Astrocyte (in vitro differentiated cells and primary cell): Measurements from ENCODE around the gene TENT5C. TPM values are rescaled to one million over a fixed set of nuclear protein-coding genes. Genes with fewer than 3 reads are reported as not detected.

Experiments used
- DNase-seq: peaks from one replicate; pipeline ENCODE4 v3.0.0-alpha.2; 2010; ENCODE audit warnings: low read depth
- FAIRE-seq: peaks from 2 replicates; lab custom pipeline; 2011; peaks lifted over from hg19 to GRCh38; lab: Jason Lieb, UNC
- H2AFZ ChIP-seq: 2 replicates; pipeline ENCODE4 v1.6.0; 2012; ENCODE audit warnings: low read depth, low read length, inconsistent platforms
- H3K27ac ChIP-seq: 2 replicates; pipeline ENCODE4 v1.5.1; 2011; ENCODE audit warnings: low read depth, low read length, inconsistent platforms
- H3K27me3 ChIP-seq: 2 replicates; pipeline ENCODE4 v1.6.0; 2011; ENCODE audit warnings: low read length, inconsistent platforms; ENCODE audit not compliant: insufficient read depth
- H3K36me3 ChIP-seq: 2 replicates; pipeline ENCODE4 v1.5.1; 2011; ENCODE audit warnings: low read length, inconsistent platforms; ENCODE audit not compliant: insufficient read depth
- H3K4me1 ChIP-seq: 2 replicates; pipeline ENCODE4 v1.5.1; 2011; ENCODE audit warnings: low read length, inconsistent platforms; ENCODE audit not compliant: insufficient read depth
- H3K4me2 ChIP-seq: 2 replicates; pipeline ENCODE4 v1.6.0; 2012; ENCODE audit warnings: low read length, inconsistent platforms
- H3K4me3 ChIP-seq: 2 replicates; pipeline ENCODE4 v1.5.1; 2011; ENCODE audit warnings: low read depth, mild to moderate bottlenecking, low read length, inconsistent platforms; ENCODE audit not compliant: insufficient read depth
- H3K79me2 ChIP-seq: 2 replicates; pipeline ENCODE4 v1.6.0; 2012; ENCODE audit warnings: mild to moderate bottlenecking, low read length, inconsistent platforms; ENCODE audit not compliant: insufficient read depth
- H3K9ac ChIP-seq: 2 replicates; pipeline ENCODE4 v1.6.0; 2012; ENCODE audit warnings: mild to moderate bottlenecking, low read length, inconsistent platforms
- H3K9me3 ChIP-seq: 2 replicates; pipeline ENCODE4 v1.5.1; 2012; ENCODE audit warnings: low read depth, mild to moderate bottlenecking, low read length, inconsistent platforms; ENCODE audit not compliant: insufficient read depth
- H4K20me1 ChIP-seq: 2 replicates; pipeline ENCODE4 v1.6.0; 2012; ENCODE audit warnings: low read length, inconsistent platforms; ENCODE audit not compliant: insufficient read depth
- H3K27ac Mint-ChIP-seq: one replicate; pipeline ENCODE4 v1.8.0; 2021; ENCODE audit warnings: mild to moderate bottlenecking, mixed read lengths; ENCODE audit not compliant: unreplicated experiment
- H3K27me3 Mint-ChIP-seq: one replicate; pipeline ENCODE4 v1.8.0; 2021; ENCODE audit warnings: low read depth, mixed read lengths; ENCODE audit not compliant: unreplicated experiment
- H3K36me3 Mint-ChIP-seq: one replicate; pipeline ENCODE4 v1.8.0; 2021; ENCODE audit warnings: low read depth, mixed read lengths; ENCODE audit not compliant: unreplicated experiment
- H3K4me1 Mint-ChIP-seq: one replicate; pipeline ENCODE4 v1.8.0; 2021; ENCODE audit warnings: low read depth, mixed read lengths; ENCODE audit not compliant: unreplicated experiment
- H3K4me3 Mint-ChIP-seq: one replicate; pipeline ENCODE4 v1.8.0; 2021; ENCODE audit warnings: mild to moderate bottlenecking, moderate library complexity, mixed read lengths; ENCODE audit not compliant: unreplicated experiment
- H3K9me3 Mint-ChIP-seq: one replicate; pipeline ENCODE4 v1.8.0; 2021; ENCODE audit warnings: mild to moderate bottlenecking, mixed read lengths; ENCODE audit not compliant: unreplicated experiment
- CTCF ChIP-seq: IDR thresholded peaks from 2 replicates; pipeline ENCODE4 v1.5.1; 2011; ENCODE audit warnings: low read depth, mild to moderate bottlenecking, inconsistent platforms, low read length, moderate library complexity; ENCODE audit not compliant: insufficient read depth
- EZH2 ChIP-seq: IDR thresholded peaks from 2 replicates; pipeline ENCODE4 v1.6.1; 2012; ENCODE audit warnings: mild to moderate bottlenecking, low read length, inconsistent platforms; ENCODE audit not compliant: insufficient read depth
- total RNA-seq: library from RNA; stranded (reverse); gene quantifications from 2 replicates; pipeline ENCODE4 v1.2.1, GENCODE V29; 2021

Gene TENT5C
- total RNA-seq, 1 donor from 2014 or later = 0.77 TPM

- no peak overlapping the region for H3K4me3 ChIP-seq
- H2AFZ ChIP-seq = no peak overlapping the region
- H3K4me2 ChIP-seq = no peak overlapping the region
- FAIRE-seq (no peak), DNase-seq (no peak)
- no peak for TF ChIP-seq CTCF
- no peak for TF ChIP-seq EZH2
- no peaks in the 10 kb centered on the region for H4K20me1 ChIP-seq
- no peaks in the 10 kb centered on the region for H3K36me3 Mint-ChIP-seq
- H3K9ac ChIP-seq = no peak overlapping the region
- no peaks in the 10 kb centered on the region for H3K9me3 ChIP-seq
- H3K27me3 Mint-ChIP-seq = peaks cover 11% of the 10 kb centered on the region
- no peaks in the 10 kb centered on the region for H3K79me2 ChIP-seq
- no peak overlapping the region for H3K27ac Mint-ChIP-seq
- H3K27ac ChIP-seq = no peak overlapping the region
- no peaks in the 10 kb centered on the region for H3K4me1 ChIP-seq
- no peaks in the 10 kb centered on the region for H3K4me1 Mint-ChIP-seq
- H3K9me3 Mint-ChIP-seq = peaks cover 3% of the 10 kb centered on the region
- no peaks in the 10 kb centered on the region for H3K36me3 ChIP-seq
- H3K4me3 Mint-ChIP-seq = no peak overlapping the region
- no peaks in the 10 kb centered on the region for H3K27me3 ChIP-seq
Observed at GRCh38 chr1:117586337-117586736, 19.5 kb upstream of the TENT5C start.

GRCh38 chr1:117586747-117587498, 18.9 kb upstream of the TENT5C start:
- H3K27me3 ChIP-seq = no peaks in the 10 kb centered on the region
- H3K27ac ChIP-seq = no peak overlapping the region
- Mint-ChIP-seq H3K27me3 (peaks cover 11% of the 10 kb centered on the region), H3K27ac (no peak overlapping the region), H3K36me3 (no peaks in the 10 kb centered on the region), H3K4me3 (no peak overlapping the region), H3K4me1 (no peaks in the 10 kb centered on the region), H3K9me3 (peaks cover 3% of the 10 kb centered on the region)
- DNase-seq = no peak
- no peak overlapping the region for H2AFZ ChIP-seq
- H3K9ac ChIP-seq = no peak overlapping the region
- H3K36me3 ChIP-seq = no peaks in the 10 kb centered on the region
- FAIRE-seq = no peak
- TF ChIP-seq EZH2 = no peak
- no peak for TF ChIP-seq CTCF
- H4K20me1 ChIP-seq = no peaks in the 10 kb centered on the region
- H3K4me1 ChIP-seq = no peaks in the 10 kb centered on the region
- no peaks in the 10 kb centered on the region for H3K79me2 ChIP-seq
- H3K9me3 ChIP-seq = peaks cover 1% of the 10 kb centered on the region
- H3K4me2 ChIP-seq = no peak overlapping the region
- H3K4me3 ChIP-seq = no peak overlapping the region
